Peyer's patch (tissue), 4 donors: ENCODE data around the gene SGSM2.

Source experiments
- CTCF ChIP-seq, 6 experiments: fragments of 450-650 bp in 4 of 6; fragments of 200-600 bp in 2 of 6; sonication (generic) in 1 of 6; IDR thresholded peaks; one replicate each; pipeline ENCODE4 v1.5.1; 2017 to 2019; ENCODE audit warnings: antibody characterized with exemption in 6 of 6, mild to moderate bottlenecking in 3 of 6, moderate library complexity in 1 of 6
- POLR2A ChIP-seq, 2 donors: fragments of 450-650 bp; IDR thresholded peaks; one replicate each; pipeline ENCODE4 v1.5.1; 2017; ENCODE audit warnings: antibody characterized with exemption in 2 of 2, mild to moderate bottlenecking in 2 of 2, moderate library complexity in 2 of 2

- no peak for TF ChIP-seq CTCF (IDR thresholded peaks at IDR 0.05)
- no peak for TF ChIP-seq POLR2A (IDR thresholded peaks at IDR 0.05)
Observed at GRCh38 chr17:2388020-2388682, 50.9 kb downstream of the SGSM2 start.
